WTC11 (cell line): Measurements from ENCODE around the gene SREBF1.

ENCODE experiments used
- ATF6 ChIP-seq: sonication (generic); formaldehyde crosslinking; IDR thresholded peaks from 2 replicates; pipeline ENCODE4 v1.8.1; 2023; ENCODE audit warnings: mild to moderate bottlenecking, missing genetic modification reagents
- CBFB ChIP-seq: sonication (generic); formaldehyde crosslinking; IDR thresholded peaks from 2 replicates; pipeline ENCODE4 v1.8.1; 2022; ENCODE audit warnings: mild to moderate bottlenecking, low read depth, missing genetic modification reagents
- CTCF ChIP-seq: fragments of 200-600 bp; IDR thresholded peaks from 2 replicates; pipeline ENCODE4 v1.8.0; 2022; ENCODE audit warnings: antibody characterized with exemption
- E2F5 ChIP-seq: sonication (generic); formaldehyde crosslinking; IDR thresholded peaks from 2 replicates; pipeline ENCODE4 v1.8.1; 2022; ENCODE audit warnings: mild to moderate bottlenecking, moderate library complexity, missing genetic modification reagents
- IRF2 ChIP-seq: sonication (generic); formaldehyde crosslinking; IDR thresholded peaks from 2 replicates; pipeline ENCODE4 v1.8.0; 2022; ENCODE audit warnings: low read depth, missing genetic modification reagents, borderline replicate concordance
- MAX ChIP-seq: sonication (generic); formaldehyde crosslinking; IDR thresholded peaks from 2 replicates; pipeline ENCODE4 v1.8.0; 2022; ENCODE audit warnings: mild to moderate bottlenecking, missing genetic modification reagents
- MYBL2 ChIP-seq: sonication (generic); formaldehyde crosslinking; IDR thresholded peaks from 2 replicates; pipeline ENCODE4 v1.8.1; 2023; ENCODE audit warnings: mild to moderate bottlenecking, moderate library complexity, missing genetic modification reagents
- NR3C1 ChIP-seq: sonication (generic); formaldehyde crosslinking; conservative IDR thresholded peaks from 2 replicates; pipeline ENCODE4 v1.8.1; 2023; ENCODE audit warnings: low read depth, mild to moderate bottlenecking, missing genetic modification reagents
- ZSCAN18 ChIP-seq: fragments of 250-450 bp; sonication (Bioruptor Pico); IDR thresholded peaks from 2 replicates; pipeline ENCODE4 v2.1.2; 2022; ENCODE audit warnings: mild to moderate bottlenecking, moderate library complexity
- TF ChIP-seq, protein P1 (sequence below): sonication (generic); formaldehyde crosslinking; IDR thresholded peaks from 2 replicates; pipeline ENCODE4 v1.8.1; 2023; ENCODE audit warnings: mild to moderate bottlenecking, missing genetic modification reagents, moderate library complexity
- TF ChIP-seq, protein P2 (sequence below): fragments of 250-450 bp; sonication (Bioruptor Pico); IDR thresholded peaks from 2 replicates; pipeline ENCODE4 v1.9.0; 2021; ENCODE audit warnings: mild to moderate bottlenecking, borderline replicate concordance

- TF ChIP-seq, protein P1, sequence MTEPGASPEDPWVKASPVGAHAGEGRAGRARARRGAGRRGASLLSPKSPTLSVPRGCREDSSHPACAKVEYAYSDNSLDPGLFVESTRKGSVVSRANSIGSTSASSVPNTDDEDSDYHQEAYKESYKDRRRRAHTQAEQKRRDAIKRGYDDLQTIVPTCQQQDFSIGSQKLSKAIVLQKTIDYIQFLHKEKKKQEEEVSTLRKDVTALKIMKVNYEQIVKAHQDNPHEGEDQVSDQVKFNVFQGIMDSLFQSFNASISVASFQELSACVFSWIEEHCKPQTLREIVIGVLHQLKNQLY (CRISPR knock-in tag): no peak
- TF ChIP-seq MYBL2: no peak
- no peak for TF ChIP-seq CTCF
- no peak for TF ChIP-seq MAX
- TF ChIP-seq ZSCAN18 (CRISPR knock-in tag): no peak
- TF ChIP-seq ATF6 (CRISPR knock-in tag): no peak
- no peak for TF ChIP-seq IRF2
- TF ChIP-seq CBFB (CRISPR knock-in tag): no peak
- TF ChIP-seq, protein P2, sequence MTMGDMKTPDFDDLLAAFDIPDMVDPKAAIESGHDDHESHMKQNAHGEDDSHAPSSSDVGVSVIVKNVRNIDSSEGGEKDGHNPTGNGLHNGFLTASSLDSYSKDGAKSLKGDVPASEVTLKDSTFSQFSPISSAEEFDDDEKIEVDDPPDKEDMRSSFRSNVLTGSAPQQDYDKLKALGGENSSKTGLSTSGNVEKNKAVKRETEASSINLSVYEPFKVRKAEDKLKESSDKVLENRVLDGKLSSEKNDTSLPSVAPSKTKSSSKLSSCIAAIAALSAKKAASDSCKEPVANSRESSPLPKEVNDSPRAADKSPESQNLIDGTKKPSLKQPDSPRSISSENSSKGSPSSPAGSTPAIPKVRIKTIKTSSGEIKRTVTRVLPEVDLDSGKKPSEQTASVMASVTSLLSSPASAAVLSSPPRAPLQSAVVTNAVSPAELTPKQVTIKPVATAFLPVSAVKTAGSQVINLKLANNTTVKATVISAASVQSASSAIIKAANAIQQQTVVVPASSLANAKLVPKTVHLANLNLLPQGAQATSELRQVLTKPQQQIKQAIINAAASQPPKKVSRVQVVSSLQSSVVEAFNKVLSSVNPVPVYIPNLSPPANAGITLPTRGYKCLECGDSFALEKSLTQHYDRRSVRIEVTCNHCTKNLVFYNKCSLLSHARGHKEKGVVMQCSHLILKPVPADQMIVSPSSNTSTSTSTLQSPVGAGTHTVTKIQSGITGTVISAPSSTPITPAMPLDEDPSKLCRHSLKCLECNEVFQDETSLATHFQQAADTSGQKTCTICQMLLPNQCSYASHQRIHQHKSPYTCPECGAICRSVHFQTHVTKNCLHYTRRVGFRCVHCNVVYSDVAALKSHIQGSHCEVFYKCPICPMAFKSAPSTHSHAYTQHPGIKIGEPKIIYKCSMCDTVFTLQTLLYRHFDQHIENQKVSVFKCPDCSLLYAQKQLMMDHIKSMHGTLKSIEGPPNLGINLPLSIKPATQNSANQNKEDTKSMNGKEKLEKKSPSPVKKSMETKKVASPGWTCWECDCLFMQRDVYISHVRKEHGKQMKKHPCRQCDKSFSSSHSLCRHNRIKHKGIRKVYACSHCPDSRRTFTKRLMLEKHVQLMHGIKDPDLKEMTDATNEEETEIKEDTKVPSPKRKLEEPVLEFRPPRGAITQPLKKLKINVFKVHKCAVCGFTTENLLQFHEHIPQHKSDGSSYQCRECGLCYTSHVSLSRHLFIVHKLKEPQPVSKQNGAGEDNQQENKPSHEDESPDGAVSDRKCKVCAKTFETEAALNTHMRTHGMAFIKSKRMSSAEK (CRISPR knock-in tag): no peak
- no peak for TF ChIP-seq NR3C1 (CRISPR knock-in tag)
- TF ChIP-seq E2F5 (CRISPR knock-in tag): no peak
These were observed 9.9 kb upstream of the SREBF1 start for GRCh38 chr17:17846645-17847044.
